Endothelial cell (in vitro differentiated cells): ENCODE data around the gene TFIP11. TPM values are rescaled to one million over a fixed set of nuclear protein-coding genes. Genes with fewer than 3 reads are reported as not detected.

Source experiments
- DNase-seq: peaks from one replicate; pipeline ENCODE4 v3.0.0; 2021; ENCODE audit warnings: low spot score
- H3K27ac Mint-ChIP-seq: one replicate; pipeline ENCODE4 v1.8.0; 2021; ENCODE audit warnings: mixed read lengths, inconsistent platforms; ENCODE audit not compliant: unreplicated experiment
- H3K27me3 Mint-ChIP-seq: one replicate; pipeline ENCODE4 v1.8.0; 2021; ENCODE audit warnings: mild to moderate bottlenecking, moderate library complexity, mixed read lengths, inconsistent platforms; ENCODE audit not compliant: unreplicated experiment
- H3K36me3 Mint-ChIP-seq: one replicate; pipeline ENCODE4 v1.8.0; 2021; ENCODE audit warnings: mild to moderate bottlenecking, low read depth, mixed read lengths, inconsistent platforms; ENCODE audit not compliant: unreplicated experiment
- H3K4me1 Mint-ChIP-seq: one replicate; pipeline ENCODE4 v1.8.0; 2021; ENCODE audit warnings: mild to moderate bottlenecking, mixed read lengths, inconsistent platforms; ENCODE audit not compliant: unreplicated experiment
- H3K4me3 Mint-ChIP-seq: one replicate; pipeline ENCODE4 v1.8.0; 2021; ENCODE audit warnings: mild to moderate bottlenecking, mixed read lengths, inconsistent platforms; ENCODE audit not compliant: unreplicated experiment
- H3K9me3 Mint-ChIP-seq: one replicate; pipeline ENCODE4 v1.8.0; 2021; ENCODE audit warnings: mixed read lengths, inconsistent platforms; ENCODE audit not compliant: unreplicated experiment
- CTCF ChIP-seq: fragments of 200-600 bp; sonication (generic); IDR thresholded peaks from one replicate; pipeline ENCODE4 v1.5.0; 2021; ENCODE audit warnings: antibody characterized with exemption; ENCODE audit not compliant: unreplicated experiment
- total RNA-seq: library from RNA; stranded (reverse); fragmentation: NEBNext Ultra II Directional; extraction: Animal tissue kit (Norgen Biotek cat#: 25700); gene quantifications from one replicate; pipeline ENCODE4 v1.2.1, GENCODE V29; 2021; ENCODE audit not compliant: unreplicated experiment

The TFIP11 gene
- total RNA-seq, 1 donor from 2014 or later, result 38.6 TPM

DNA sequence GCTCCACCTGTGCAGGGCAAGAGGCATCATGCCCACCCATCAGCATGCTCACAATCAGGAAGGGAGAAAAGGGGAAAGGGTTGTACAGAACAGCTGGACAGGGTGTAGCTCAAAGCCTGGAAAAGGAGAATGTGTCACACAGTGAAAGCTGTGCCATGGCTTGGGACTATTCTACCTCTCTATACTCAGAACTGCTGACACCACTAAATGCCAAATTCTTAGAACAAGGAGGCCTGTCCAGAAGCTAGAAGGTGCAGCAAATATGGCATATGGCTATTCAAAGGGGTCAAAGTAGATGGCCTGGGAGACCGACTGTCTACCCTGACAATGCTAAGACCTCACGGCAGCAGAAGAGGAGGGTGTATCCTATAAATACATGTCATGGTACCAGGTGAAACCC lies 41.5 kb downstream of the TFIP11 start:
- Mint-ChIP-seq H3K36me3 (peaks cover 46% of the 10 kb centered on the region), H3K27ac (no peak overlapping the region), H3K9me3 (no peaks in the 10 kb centered on the region), H3K4me1 (no peaks in the 10 kb centered on the region), H3K4me3 (peak overlapping the region; percentile 28), H3K27me3 (no peaks in the 10 kb centered on the region)
- no peak for DNase-seq
- TF ChIP-seq CTCF, result no peak

DNA sequence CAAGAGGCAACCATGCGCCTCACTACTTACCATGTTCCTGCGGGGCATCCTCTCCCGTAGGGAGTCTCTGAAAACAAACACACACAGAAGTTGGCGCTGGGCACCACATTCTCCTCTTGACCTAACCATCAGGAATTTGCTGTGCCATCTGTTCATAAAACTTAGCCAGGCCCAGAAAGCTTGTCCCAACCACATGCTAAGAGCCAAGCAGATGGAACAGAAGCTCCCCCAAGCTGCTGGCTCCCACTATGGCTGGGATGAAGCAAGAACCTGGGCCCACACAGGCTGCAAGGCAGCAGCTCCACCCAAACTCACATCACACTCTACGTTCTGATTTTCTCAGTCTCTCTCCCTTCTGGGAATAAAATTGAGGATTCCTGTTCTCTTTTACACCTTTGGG lies 46.1 kb downstream of the TFIP11 start:
- TF ChIP-seq CTCF, result no peak
- Mint-ChIP-seq H3K36me3 (peaks cover 52% of the 10 kb centered on the region), H3K4me1 (no peaks in the 10 kb centered on the region)

GRCh38 chr22:26464312-26464711 lies 48.0 kb downstream of the TFIP11 start:
- no peak for TF ChIP-seq CTCF
- H3K4me1 Mint-ChIP-seq, result no peaks in the 10 kb centered on the region
- no peaks in the 10 kb centered on the region for H3K9me3 Mint-ChIP-seq
- peaks cover 38% of the 10 kb centered on the region for H3K36me3 Mint-ChIP-seq
- H3K27ac Mint-ChIP-seq, result peak overlapping the region; percentile 7
- DNase-seq, result no peak
- peaks cover 2% of the 10 kb centered on the region for H3K27me3 Mint-ChIP-seq
- H3K4me3 Mint-ChIP-seq, result peak overlapping the region; percentile 13

More for the DNA sequence above, 46.1 kb downstream of the TFIP11 start:
- Mint-ChIP-seq H3K27me3 (peaks cover 2% of the 10 kb centered on the region), H3K9me3 (no peaks in the 10 kb centered on the region), H3K4me3 (peak overlapping the region; percentile 35), H3K27ac (no peak overlapping the region)
- no peak for DNase-seq

DNA sequence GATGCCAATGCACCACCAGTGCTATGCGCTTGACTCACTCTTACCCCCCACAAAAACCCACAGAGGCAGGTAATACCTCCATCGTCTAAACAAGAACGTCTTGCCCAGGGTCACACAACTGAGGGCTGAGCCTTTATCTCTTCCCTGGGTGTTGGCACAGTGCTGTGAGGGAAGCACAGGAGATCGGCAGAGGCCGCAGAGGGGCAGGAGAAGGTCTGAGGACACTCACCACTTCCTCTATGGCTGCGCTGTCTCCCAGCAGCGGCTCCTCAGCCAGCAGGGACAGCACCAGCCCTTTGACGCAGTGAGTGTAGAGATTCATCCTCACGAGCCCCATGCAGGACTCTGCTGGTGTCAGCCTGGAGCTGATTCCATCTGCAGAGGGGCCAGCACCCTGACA lies 48.6 kb downstream of the TFIP11 start:
- no peak for TF ChIP-seq CTCF
- no peak overlapping the region for H3K27ac Mint-ChIP-seq
- no peak overlapping the region for H3K4me3 Mint-ChIP-seq
- DNase-seq, result no peak
- peaks cover 32% of the 10 kb centered on the region for H3K36me3 Mint-ChIP-seq
- no peaks in the 10 kb centered on the region for H3K4me1 Mint-ChIP-seq
- peaks cover 3% of the 10 kb centered on the region for H3K27me3 Mint-ChIP-seq
- no peaks in the 10 kb centered on the region for H3K9me3 Mint-ChIP-seq

DNA sequence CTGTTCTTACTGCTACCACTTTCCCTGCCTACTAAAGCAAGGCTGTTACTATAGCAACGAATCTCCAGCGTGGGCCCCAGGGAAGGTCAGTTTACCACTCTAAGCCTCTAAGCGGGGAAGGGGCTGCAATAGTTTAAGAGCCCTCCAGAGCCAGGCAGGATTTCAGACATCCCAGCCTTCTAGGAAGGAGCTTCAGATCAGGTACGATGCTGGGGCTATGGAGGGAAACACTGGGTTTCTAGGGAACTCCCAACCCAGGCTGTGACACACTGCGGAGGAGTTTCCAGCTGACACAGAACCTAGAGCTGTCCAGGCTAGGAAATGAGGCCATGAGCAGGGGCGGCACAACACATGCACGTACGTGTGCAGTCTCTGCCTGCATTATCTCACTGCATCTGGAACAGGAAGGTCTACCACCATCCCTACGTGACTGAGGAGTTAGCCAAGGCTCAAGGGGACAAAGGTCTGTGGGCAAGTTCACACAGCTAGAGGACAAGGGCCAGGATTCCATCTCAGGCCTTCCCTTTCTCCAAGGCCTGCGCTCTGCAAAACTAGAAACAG lies 49.1 kb downstream of the TFIP11 start:
- Mint-ChIP-seq H3K4me1 (no peaks in the 10 kb centered on the region), H3K27ac (no peak overlapping the region), H3K9me3 (no peaks in the 10 kb centered on the region), H3K4me3 (no peak overlapping the region), H3K27me3 (peaks cover 3% of the 10 kb centered on the region), H3K36me3 (peaks cover 27% of the 10 kb centered on the region)
- DNase-seq, result no peak
- no peak for TF ChIP-seq CTCF
